Ascending aorta (tissue), 2 donors: ENCODE results near the gene CELF2. TPM values are rescaled to one million over a fixed set of nuclear protein-coding genes. Genes with fewer than 3 reads are reported as not detected.

ENCODE experiments used
- DNase-seq, 2 donors: peaks; one replicate each; pipeline ENCODE4 v3.0.0-alpha.2; 2019; ENCODE audit warnings: low spot score in 2 of 2
- H3K27ac ChIP-seq, 2 donors: fragments of 200-600 bp; sonication (generic); one replicate each; pipeline ENCODE4 v1.5.1; 2016 to 2017; ENCODE audit warnings: mild to moderate bottlenecking in 1 of 2
- H3K27me3 ChIP-seq: fragments of 200-600 bp; sonication (generic); one replicate; pipeline ENCODE4 v1.5.1; 2017
- H3K36me3 ChIP-seq, 2 donors: fragments of 200-600 bp; sonication (generic); one replicate each; pipeline ENCODE4 v1.5.1; 2016
- H3K4me1 ChIP-seq, 2 donors: fragments of 200-600 bp; sonication (generic); one replicate each; pipeline ENCODE4 v1.5.1; 2016 to 2017; ENCODE audit warnings: mild to moderate bottlenecking in 1 of 2
- H3K4me3 ChIP-seq, 2 donors: fragments of 200-600 bp; sonication (generic); one replicate each; pipeline ENCODE4 v1.5.1; 2016 to 2017; ENCODE audit warnings: mild to moderate bottlenecking in 1 of 2
- H3K9me3 ChIP-seq, 2 donors: fragments of 200-600 bp; sonication (generic); one replicate each; pipeline ENCODE4 v1.5.1; 2016
- intact Hi-C: fragments of 100-400 bp; cut with DNase I; formaldehyde crosslinking; loops from one replicate; pipeline ENCODE4 v1.15.1; 2023
- total RNA-seq: library from RNA; depleted of rRNA; stranded (reverse); fragments of >200 nt; gene quantifications from one replicate; pipeline ENCODE4 v1.1.0, GENCODE V29; 2016
- TF ChIP-seq, protein P1 (sequence below), 3 experiments: fragments of 200-600 bp in 2 of 3; fragments of 450-650 bp in 1 of 3; sonication (generic) in 2 of 3; IDR thresholded peaks; one replicate each; pipeline ENCODE4 v1.5.1; 2016 to 2019; ENCODE audit warnings: antibody characterized with exemption in 3 of 3, mild to moderate bottlenecking in 1 of 3, moderate library complexity in 1 of 3

Gene CELF2
- total RNA-seq, 1 donor from 2014 or later, result 26.6 TPM

- DNase-seq, result no peak
- Histone ChIP-seq H3K36me3 (no peaks in the 10 kb centered on the region), H3K4me1 (no peaks in the 10 kb centered on the region), H3K4me3 (no peak overlapping the region), H3K27me3 (no peaks in the 10 kb centered on the region), H3K9me3 (no peaks in the 10 kb centered on the region), H3K27ac (no peak overlapping the region)
- TF ChIP-seq, protein P1, sequence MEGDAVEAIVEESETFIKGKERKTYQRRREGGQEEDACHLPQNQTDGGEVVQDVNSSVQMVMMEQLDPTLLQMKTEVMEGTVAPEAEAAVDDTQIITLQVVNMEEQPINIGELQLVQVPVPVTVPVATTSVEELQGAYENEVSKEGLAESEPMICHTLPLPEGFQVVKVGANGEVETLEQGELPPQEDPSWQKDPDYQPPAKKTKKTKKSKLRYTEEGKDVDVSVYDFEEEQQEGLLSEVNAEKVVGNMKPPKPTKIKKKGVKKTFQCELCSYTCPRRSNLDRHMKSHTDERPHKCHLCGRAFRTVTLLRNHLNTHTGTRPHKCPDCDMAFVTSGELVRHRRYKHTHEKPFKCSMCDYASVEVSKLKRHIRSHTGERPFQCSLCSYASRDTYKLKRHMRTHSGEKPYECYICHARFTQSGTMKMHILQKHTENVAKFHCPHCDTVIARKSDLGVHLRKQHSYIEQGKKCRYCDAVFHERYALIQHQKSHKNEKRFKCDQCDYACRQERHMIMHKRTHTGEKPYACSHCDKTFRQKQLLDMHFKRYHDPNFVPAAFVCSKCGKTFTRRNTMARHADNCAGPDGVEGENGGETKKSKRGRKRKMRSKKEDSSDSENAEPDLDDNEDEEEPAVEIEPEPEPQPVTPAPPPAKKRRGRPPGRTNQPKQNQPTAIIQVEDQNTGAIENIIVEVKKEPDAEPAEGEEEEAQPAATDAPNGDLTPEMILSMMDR (IDR thresholded peaks at IDR 0.05), result no peak
- intact Hi-C loops, result no loop called here
These were observed 6.9 kb downstream of the CELF2 start for GRCh38 chr10:11024596-11024995.

DNA sequence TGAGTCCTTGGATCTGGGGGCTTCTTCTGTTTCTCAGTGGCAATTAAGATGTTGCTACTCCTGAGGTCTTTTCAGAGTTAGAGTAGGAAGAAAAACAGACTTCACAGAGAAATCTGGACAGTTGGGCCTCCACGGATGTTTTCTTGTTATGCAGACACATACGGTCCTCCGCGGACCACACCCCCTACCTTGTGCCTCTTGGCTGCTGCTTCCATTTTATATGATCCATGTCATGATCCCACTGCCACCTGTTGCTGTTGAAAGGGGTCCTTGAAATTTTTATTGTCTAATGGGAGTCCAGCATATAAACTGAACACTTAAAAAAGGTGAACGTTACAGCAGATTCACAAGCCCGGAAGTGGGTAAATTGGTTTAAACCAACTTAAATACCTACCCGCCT, 8.3 kb downstream of the CELF2 start:
- H3K4me1 ChIP-seq, result no peaks in the 10 kb centered on the region
- DNase-seq, result no peak
- no peak overlapping the region for H3K27ac ChIP-seq
- TF ChIP-seq, protein P1 (IDR thresholded peaks at IDR 0.05), result no peak
- H3K4me3 ChIP-seq, result no peak overlapping the region
- no peaks in the 10 kb centered on the region for H3K9me3 ChIP-seq
- H3K36me3 ChIP-seq, result no peaks in the 10 kb centered on the region
- intact Hi-C loops, result no loop called here
- H3K27me3 ChIP-seq, result no peaks in the 10 kb centered on the region

- Histone ChIP-seq H3K27me3 (no peaks in the 10 kb centered on the region), H3K4me3 (no peak overlapping the region), H3K36me3 (no peaks in the 10 kb centered on the region), H3K9me3 (no peaks in the 10 kb centered on the region), H3K27ac (no peak overlapping the region), H3K4me1 (no peaks in the 10 kb centered on the region)
- DNase-seq, result no peak
- TF ChIP-seq, protein P1 (IDR thresholded peaks at IDR 0.05), result no peak
- intact Hi-C loops, result no loop called here
These were observed 9.1 kb downstream of the CELF2 start for GRCh38 chr10:11026773-11027172.

- Histone ChIP-seq H3K9me3 (no peaks in the 10 kb centered on the region), H3K27ac (no peak overlapping the region), H3K36me3 (no peaks in the 10 kb centered on the region), H3K27me3 (no peaks in the 10 kb centered on the region), H3K4me1 (peaks cover 0 to 7% of the 10 kb centered on the region in 2 donors), H3K4me3 (no peak overlapping the region)
- no peak for DNase-seq
- TF ChIP-seq, protein P1 (IDR thresholded peaks at IDR 0.05), result no peak
- intact Hi-C loops, result no loop called here
These were observed 17.1 kb downstream of the CELF2 start for GRCh38 chr10:11034762-11035161.

- Histone ChIP-seq H3K27ac (no peak overlapping the region), H3K36me3 (no peaks in the 10 kb centered on the region), H3K4me1 (peaks cover 0 to 7% of the 10 kb centered on the region in 2 donors), H3K9me3 (no peaks in the 10 kb centered on the region), H3K27me3 (no peaks in the 10 kb centered on the region), H3K4me3 (no peak overlapping the region)
- intact Hi-C loops, result no loop called here
- TF ChIP-seq, protein P1 (IDR thresholded peaks at IDR 0.05), result no peak
- DNase-seq, result no peak
These were observed 17.8 kb downstream of the CELF2 start for GRCh38 chr10:11035301-11035991.
